CD8-positive, alpha-beta memory T cell (primary cell): Measurements from ENCODE around the gene CLRN2. TPM values are rescaled to one million over a fixed set of nuclear protein-coding genes. Genes with fewer than 3 reads are reported as not detected.

Source experiments
- CTCF ChIA-PET: fragments of 350-600 bp; sonication (Branson Sonifier 250); formaldehyde crosslinking; loops from one replicate; lab custom pipeline; 2021; ENCODE audit warnings: antibody characterized with exemption; lab: Charles Lee
- POLR2A ChIA-PET: fragments of 350-600 bp; sonication (Branson Sonifier 250); formaldehyde crosslinking; loops from one replicate; lab custom pipeline; 2021; ENCODE audit warnings: antibody characterized with exemption; lab: Charles Lee
- DNase-seq, 5 donors: peaks; one replicate each; pipeline versions ENCODE4 v3.0.0 to v3.0.0-alpha.2; 2020 to 2022; ENCODE audit warnings: mixed read lengths in 1 of 5
- H3K27ac ChIP-seq: one replicate; pipeline ENCODE4 v1.7.0; 2013; ENCODE audit warnings: low read depth, mild to moderate bottlenecking, low read length, moderate library complexity
- H3K27me3 ChIP-seq: 2 replicates; pipeline ENCODE4 v1.7.0; 2013; ENCODE audit warnings: low read length, mild to moderate bottlenecking; ENCODE audit not compliant: insufficient read depth, poor library complexity, severe bottlenecking
- H3K36me3 ChIP-seq: 2 replicates; pipeline ENCODE4 v1.7.0; 2013; ENCODE audit warnings: mild to moderate bottlenecking, low read length, moderate library complexity; ENCODE audit not compliant: insufficient read depth
- H3K4me1 ChIP-seq: 2 replicates; pipeline ENCODE4 v1.7.0; 2013; ENCODE audit warnings: mild to moderate bottlenecking, low read length, moderate library complexity; ENCODE audit not compliant: insufficient read depth
- H3K4me3 ChIP-seq: 2 replicates; pipeline ENCODE4 v1.7.0; 2013; ENCODE audit warnings: mild to moderate bottlenecking, low read length
- H3K9me3 ChIP-seq: 2 replicates; pipeline ENCODE4 v1.7.0; 2013; ENCODE audit warnings: mild to moderate bottlenecking, low read length
- H3K27ac Mint-ChIP-seq, 8 donors: one replicate each; pipeline ENCODE4 v1.8.0; 2020 to 2021; ENCODE audit warnings: mixed read lengths in 8 of 8, mild to moderate bottlenecking in 6 of 8, inconsistent platforms in 3 of 8, moderate library complexity in 3 of 8
- H3K27me3 Mint-ChIP-seq, 2 donors: one replicate each; pipeline ENCODE4 v1.8.0; 2020 to 2021; ENCODE audit warnings: mixed read lengths in 2 of 2, mild to moderate bottlenecking in 1 of 2, moderate library complexity in 1 of 2
- H3K36me3 Mint-ChIP-seq, 3 donors: one replicate each; pipeline ENCODE4 v1.8.0; 2020 to 2021; ENCODE audit warnings: mixed read lengths in 3 of 3, inconsistent platforms in 1 of 3, mild to moderate bottlenecking in 1 of 3
- H3K4me1 Mint-ChIP-seq, 3 donors: one replicate each; pipeline ENCODE4 v1.8.0; 2020 to 2021; ENCODE audit warnings: mixed read lengths in 3 of 3, inconsistent platforms in 1 of 3, mild to moderate bottlenecking in 1 of 3
- H3K4me3 Mint-ChIP-seq, 7 donors: one replicate each; pipeline ENCODE4 v1.8.0; 2020 to 2021; ENCODE audit warnings: mixed read lengths in 7 of 7, mild to moderate bottlenecking in 6 of 7, moderate library complexity in 4 of 7, inconsistent platforms in 2 of 7
- H3K9me3 Mint-ChIP-seq, 5 donors: one replicate each; pipeline ENCODE4 v1.8.0; 2020 to 2022; ENCODE audit warnings: mixed read lengths in 5 of 5, mild to moderate bottlenecking in 3 of 5, moderate library complexity in 2 of 5, inconsistent platforms in 1 of 5
- polyA plus RNA-seq: library from polyadenylated mRNA; unstranded; fragments of 300-500 nt; fragmentation: Illumina TruSeq; gene quantifications from one replicate; pipeline ENCODE4 v1.2.3, GENCODE V29; 2021
- total RNA-seq, 2 experiments: library from RNA; stranded (reverse); gene quantifications; one replicate each; pipeline ENCODE4 v1.2.3, GENCODE V29; 2021

Gene CLRN2
- total and polyA plus RNA-seq, 3 experiments from 2014 or later: not detected

- CTCF ChIA-PET: no interaction called here
- H3K36me3 ChIP-seq: peaks cover 23% of the 10 kb centered on the region
- H3K4me3 ChIP-seq: no peak overlapping the region
Observed at GRCh38 chr4:17493619-17494018, 21.3 kb upstream of the CLRN2 start.

DNA sequence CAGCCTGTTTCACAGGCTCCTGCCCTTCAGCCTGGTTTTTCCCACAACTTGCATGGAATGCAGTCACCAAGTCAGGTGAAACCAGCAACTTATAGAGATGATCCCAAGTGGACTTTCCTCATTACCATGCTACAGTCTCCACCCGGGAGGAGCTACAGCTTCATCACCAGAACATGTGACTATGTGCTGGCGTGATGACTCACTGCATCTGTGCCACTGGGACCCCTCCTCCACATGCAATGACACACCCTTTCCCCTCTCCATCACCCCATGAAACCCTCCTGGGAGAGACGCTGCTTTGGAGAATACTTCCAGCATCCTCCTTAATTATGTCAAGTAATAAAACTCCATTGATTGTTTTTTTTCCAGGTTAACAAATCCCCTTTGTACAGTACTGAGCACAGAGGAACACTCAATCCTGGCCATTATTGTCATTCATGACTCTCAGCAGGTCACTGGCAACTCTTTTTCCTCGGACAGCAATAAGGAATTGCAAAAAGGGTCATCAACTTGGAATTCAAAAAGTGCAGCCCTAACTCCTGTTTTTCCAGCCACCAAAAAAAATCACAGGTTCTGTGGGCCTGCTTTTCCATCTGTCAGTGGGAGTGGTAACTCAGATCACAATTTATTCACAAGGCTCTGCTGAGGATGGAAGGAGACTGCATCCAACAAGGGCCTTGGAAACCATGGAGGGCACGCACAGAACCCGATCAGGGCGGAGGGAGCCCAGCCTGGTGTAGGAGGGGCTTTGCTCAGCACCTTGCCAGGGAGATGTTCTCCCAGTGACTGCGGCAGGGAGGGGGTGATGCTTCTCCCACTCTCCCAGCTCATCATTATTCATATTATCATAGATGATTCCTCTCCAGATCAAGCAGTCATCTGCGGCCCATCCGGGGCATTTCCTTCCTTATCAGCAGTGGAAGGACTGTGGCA, 20.4 kb upstream of the CLRN2 start:
- Mint-ChIP-seq H3K27ac (peak overlapping the region in 3 of 8 donors; percentile 6 to 78 (median 75)), H3K9me3 (no peaks in the 10 kb centered on the region), H3K4me1 (peaks cover 3 to 5% (median 5%) of the 10 kb centered on the region in 3 donors), H3K4me3 (no peak overlapping the region), H3K36me3 (peaks cover 4 to 89% (median 22%) of the 10 kb centered on the region in 3 donors), H3K27me3 (no peaks in the 10 kb centered on the region)
- DNase-seq: no peak
- Histone ChIP-seq H3K9me3 (no peaks in the 10 kb centered on the region), H3K4me3 (no peak overlapping the region), H3K4me1 (no peaks in the 10 kb centered on the region), H3K27ac (no peak overlapping the region), H3K36me3 (peaks cover 23% of the 10 kb centered on the region), H3K27me3 (no peaks in the 10 kb centered on the region)
- POLR2A ChIA-PET: no interaction called here
- CTCF ChIA-PET: no interaction called here

More at GRCh38 chr4:17493619-17494018, 21.3 kb upstream of the CLRN2 start:
- Histone ChIP-seq H3K27ac (no peak overlapping the region), H3K4me1 (no peaks in the 10 kb centered on the region), H3K27me3 (no peaks in the 10 kb centered on the region), H3K9me3 (no peaks in the 10 kb centered on the region)
- no peak overlapping the region for H3K4me3 Mint-ChIP-seq
- no peaks in the 10 kb centered on the region for H3K27me3 Mint-ChIP-seq
- H3K27ac Mint-ChIP-seq: peak overlapping the region in 1 of 8 donors; percentile 54
- DNase-seq: no peak
- H3K4me1 Mint-ChIP-seq: peaks cover 0 to 2% (median 0%) of the 10 kb centered on the region in 3 donors
- POLR2A ChIA-PET: no interaction called here
- H3K9me3 Mint-ChIP-seq: no peaks in the 10 kb centered on the region
- H3K36me3 Mint-ChIP-seq: peaks cover 0 to 89% (median 23%) of the 10 kb centered on the region in 3 donors

GRCh38 chr4:17497890-17498523, 17.0 kb upstream of the CLRN2 start:
- H3K36me3 Mint-ChIP-seq: peaks cover 9 to 93% (median 23%) of the 10 kb centered on the region in 3 donors
- no peaks in the 10 kb centered on the region for H3K9me3 ChIP-seq
- H3K4me3 Mint-ChIP-seq: no peak overlapping the region
- H3K27me3 ChIP-seq: no peaks in the 10 kb centered on the region
- H3K4me1 ChIP-seq: no peaks in the 10 kb centered on the region
- ChIA-PET POLR2A (no interaction called here), CTCF (no interaction called here)
- peaks cover 3 to 7% (median 5%) of the 10 kb centered on the region in 3 donors for H3K4me1 Mint-ChIP-seq
- H3K27ac Mint-ChIP-seq: peak overlapping the region in 1 of 8 donors; percentile 2
- H3K4me3 ChIP-seq: no peak overlapping the region
- H3K27ac ChIP-seq: no peak overlapping the region
- DNase-seq: no peak
- no peaks in the 10 kb centered on the region for H3K27me3 Mint-ChIP-seq
- peaks cover 28% of the 10 kb centered on the region for H3K36me3 ChIP-seq
- H3K9me3 Mint-ChIP-seq: no peaks in the 10 kb centered on the region

- no peaks in the 10 kb centered on the region for H3K9me3 ChIP-seq
- no peak overlapping the region for H3K4me3 ChIP-seq
- no peak overlapping the region for H3K27ac ChIP-seq
- Mint-ChIP-seq H3K4me3 (no peak overlapping the region), H3K27me3 (no peaks in the 10 kb centered on the region), H3K27ac (peak overlapping the region in 2 of 8 donors; percentile 66), H3K36me3 (peaks cover 9 to 87% (median 31%) of the 10 kb centered on the region in 3 donors), H3K9me3 (no peaks in the 10 kb centered on the region), H3K4me1 (peaks cover 10 to 16% (median 11%) of the 10 kb centered on the region in 3 donors)
- peaks cover 23% of the 10 kb centered on the region for H3K36me3 ChIP-seq
- ChIA-PET POLR2A (no interaction called here), CTCF (no interaction called here)
- no peaks in the 10 kb centered on the region for H3K27me3 ChIP-seq
- no peak for DNase-seq
- no peaks in the 10 kb centered on the region for H3K4me1 ChIP-seq
Observed at GRCh38 chr4:17500574-17500973, 14.4 kb upstream of the CLRN2 start.

- Histone ChIP-seq H3K27me3 (no peaks in the 10 kb centered on the region), H3K4me1 (no peaks in the 10 kb centered on the region), H3K9me3 (no peaks in the 10 kb centered on the region), H3K4me3 (no peak overlapping the region), H3K36me3 (peaks cover 26% of the 10 kb centered on the region), H3K27ac (no peak overlapping the region)
- DNase-seq: no peak
- H3K9me3 Mint-ChIP-seq: no peaks in the 10 kb centered on the region
- no peaks in the 10 kb centered on the region for H3K27me3 Mint-ChIP-seq
- CTCF ChIA-PET: interaction anchor here (1.5 kb wide), 1 partner anchor 11 kb away, joined by 3 read pairs; no protein-coding TSS in a partner anchor
- peak overlapping the region in 2 of 8 donors; percentile 11 to 40 for H3K27ac Mint-ChIP-seq
- no peak overlapping the region for H3K4me3 Mint-ChIP-seq
- H3K36me3 Mint-ChIP-seq: peaks cover 9 to 89% (median 29%) of the 10 kb centered on the region in 3 donors
- H3K4me1 Mint-ChIP-seq: peaks cover 12 to 16% (median 15%) of the 10 kb centered on the region in 3 donors
- POLR2A ChIA-PET: no interaction called here
Observed at GRCh38 chr4:17502756-17503155, 12.2 kb upstream of the CLRN2 start.

GRCh38 chr4:17504081-17504480, 10.9 kb upstream of the CLRN2 start:
- Histone ChIP-seq H3K4me3 (no peak overlapping the region), H3K4me1 (no peaks in the 10 kb centered on the region), H3K9me3 (no peaks in the 10 kb centered on the region), H3K36me3 (peaks cover 21% of the 10 kb centered on the region), H3K27me3 (no peaks in the 10 kb centered on the region), H3K27ac (no peak overlapping the region)
- ChIA-PET CTCF (interaction anchor here (0.9 to 1.5 kb wide), 2 partner anchors 9 to 32 kb away, joined by 3 to 4 read pairs; no protein-coding TSS in a partner anchor), POLR2A (no interaction called here)
- Mint-ChIP-seq H3K36me3 (peaks cover 8 to 85% (median 26%) of the 10 kb centered on the region in 3 donors), H3K27ac (peak overlapping the region in 2 of 8 donors; percentile 38 to 40), H3K4me1 (peaks cover 9 to 16% (median 14%) of the 10 kb centered on the region in 3 donors), H3K9me3 (no peaks in the 10 kb centered on the region), H3K4me3 (no peak overlapping the region), H3K27me3 (no peaks in the 10 kb centered on the region)
- DNase-seq: no peak

DNA sequence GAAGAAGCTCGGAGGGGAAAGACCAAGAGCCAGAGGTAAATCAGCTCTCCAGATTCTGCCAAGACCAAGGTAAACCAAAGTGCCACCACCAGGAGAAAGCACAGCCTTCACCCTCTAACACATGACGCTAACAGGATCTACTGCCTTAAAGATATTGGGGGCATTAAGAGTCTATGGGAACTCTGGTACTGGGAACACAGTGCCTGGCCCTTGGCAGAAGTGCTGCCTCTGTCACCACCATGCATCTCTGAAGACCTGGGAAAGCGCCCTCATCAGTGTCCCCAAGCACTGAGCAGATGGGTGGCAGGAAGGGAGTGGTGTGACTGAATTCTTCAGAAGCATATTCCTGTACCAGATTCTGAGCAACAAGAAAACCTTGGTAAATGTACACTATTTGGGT, 4.4 kb upstream of the CLRN2 start:
- H3K4me3 ChIP-seq: no peak overlapping the region
- Mint-ChIP-seq H3K27ac (peak overlapping the region in 6 of 8 donors; percentile 29 to 63 (median 52)), H3K27me3 (peaks cover 0 to 1% of the 10 kb centered on the region in 2 donors), H3K4me1 (peaks cover 30 to 42% (median 39%) of the 10 kb centered on the region in 3 donors), H3K9me3 (no peaks in the 10 kb centered on the region), H3K36me3 (peaks cover 0 to 37% (median 4%) of the 10 kb centered on the region in 3 donors), H3K4me3 (peak overlapping the region; percentile 79 to 100 (median 97))
- H3K27ac ChIP-seq: no peak overlapping the region
- CTCF ChIA-PET: interaction anchor here (0.8 to 1.0 kb wide), 2 partner anchors 14 to 105 kb away, joined by 3 to 4 read pairs; no protein-coding TSS in a partner anchor
- POLR2A ChIA-PET: no interaction called here
- H3K27me3 ChIP-seq: no peaks in the 10 kb centered on the region
- H3K36me3 ChIP-seq: peaks cover 3% of the 10 kb centered on the region
- peaks cover 23% of the 10 kb centered on the region for H3K4me1 ChIP-seq
- H3K9me3 ChIP-seq: no peaks in the 10 kb centered on the region
- no peak for DNase-seq
